Measurements from ENCODE around the gene FAM227B.

FAM227B gene

DNA sequence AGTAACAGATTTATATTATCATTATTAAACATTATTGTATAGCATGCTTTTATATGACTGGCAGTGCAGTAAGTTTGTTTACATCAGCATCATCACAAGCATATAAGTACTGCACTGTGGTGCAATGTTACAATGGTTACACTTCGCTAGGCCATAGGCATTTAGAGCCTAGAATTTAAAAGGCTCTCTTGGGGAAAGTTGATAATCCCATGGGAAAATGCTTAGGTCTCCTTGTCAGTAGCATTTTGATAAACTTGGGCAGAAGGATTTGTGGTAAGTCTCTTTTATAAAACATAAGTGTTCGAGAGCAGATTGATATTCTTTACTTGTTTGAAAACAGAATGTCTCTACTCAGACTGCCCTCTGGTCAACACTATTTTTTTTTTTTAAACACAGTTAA is 7.8 kb upstream of the FAM227B start:
- no peak for DNase-seq (ENCODE audit: extremely low spot score)
- ChIA-PET CTCF (no interaction called here), POLR2A (no interaction called here)
- TF ChIP-seq HDGF (IDR thresholded peaks at IDR 0.05; ENCODE audit: borderline replicate concordance) (no peak), FOXM1 (IDR thresholded peaks at IDR 0.05; ENCODE audit: borderline replicate concordance) (no peak), TARDBP (IDR thresholded peaks at IDR 0.05) (no peak), FOXK2 (IDR thresholded peaks at IDR 0.05) (no peak), BHLHE40 (IDR thresholded peaks at IDR 0.05; ENCODE audit: borderline replicate concordance) (no peak), SUZ12 (IDR thresholded peaks at IDR 0.05) (no peak)

DNA sequence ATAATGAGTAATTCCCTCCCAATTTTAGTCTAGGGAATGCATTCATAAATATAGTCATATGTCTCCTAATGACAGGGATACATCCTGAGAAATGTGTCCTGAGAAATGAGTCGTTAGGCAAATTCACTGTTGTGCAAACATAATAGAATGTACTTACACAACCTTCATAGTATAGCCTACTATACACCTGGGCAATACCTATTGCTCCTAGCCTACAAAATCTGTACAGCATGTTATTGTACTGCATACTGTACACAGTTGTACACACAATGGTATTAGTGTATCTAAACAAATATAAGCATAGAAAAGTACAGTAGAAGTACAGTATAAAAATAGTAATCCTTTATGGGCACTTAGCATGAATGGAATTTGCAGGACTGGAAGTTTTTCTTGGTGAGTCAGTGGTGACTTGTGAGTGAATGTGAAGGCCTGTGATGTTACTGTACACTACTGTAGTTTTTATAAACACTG is 6.8 kb upstream of the FAM227B start:
- ChIA-PET CTCF (no interaction called here), POLR2A (no interaction called here)
- DNase-seq (ENCODE audit: extremely low spot score) = no peak
- TF ChIP-seq FOXM1 (IDR thresholded peaks at IDR 0.05; ENCODE audit: borderline replicate concordance) (no peak), NFRKB (IDR thresholded peaks at IDR 0.05) (no peak), ELF4 (IDR thresholded peaks at IDR 0.05) (no peak), SP1 (IDR thresholded peaks at IDR 0.05) (no peak), BHLHE40 (IDR thresholded peaks at IDR 0.05; ENCODE audit: borderline replicate concordance) (no peak), ZNF384 (IDR thresholded peaks at IDR 0.05) (no peak), TARDBP (IDR thresholded peaks at IDR 0.05) (no peak), SUZ12 (IDR thresholded peaks at IDR 0.05) (no peak), FOXK2 (IDR thresholded peaks at IDR 0.05) (no peak), CTBP1 (IDR thresholded peaks at IDR 0.05; ENCODE audit: borderline replicate concordance) (no peak), HDGF (IDR thresholded peaks at IDR 0.05; ENCODE audit: borderline replicate concordance) (no peak), L3MBTL2 (conservative IDR thresholded peaks at IDR 0.05) (no peak), LEF1 (IDR thresholded peaks at IDR 0.05; ENCODE audit: borderline replicate concordance) (no peak), ARNT (IDR thresholded peaks at IDR 0.05) (no peak), FOXA1 (IDR thresholded peaks at IDR 0.05) (no peak)
- TF ChIP-seq, protein P1, sequence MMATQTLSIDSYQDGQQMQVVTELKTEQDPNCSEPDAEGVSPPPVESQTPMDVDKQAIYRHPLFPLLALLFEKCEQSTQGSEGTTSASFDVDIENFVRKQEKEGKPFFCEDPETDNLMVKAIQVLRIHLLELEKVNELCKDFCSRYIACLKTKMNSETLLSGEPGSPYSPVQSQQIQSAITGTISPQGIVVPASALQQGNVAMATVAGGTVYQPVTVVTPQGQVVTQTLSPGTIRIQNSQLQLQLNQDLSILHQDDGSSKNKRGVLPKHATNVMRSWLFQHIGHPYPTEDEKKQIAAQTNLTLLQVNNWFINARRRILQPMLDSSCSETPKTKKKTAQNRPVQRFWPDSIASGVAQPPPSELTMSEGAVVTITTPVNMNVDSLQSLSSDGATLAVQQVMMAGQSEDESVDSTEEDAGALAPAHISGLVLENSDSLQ (IDR thresholded peaks at IDR 0.05) = no peak

DNA sequence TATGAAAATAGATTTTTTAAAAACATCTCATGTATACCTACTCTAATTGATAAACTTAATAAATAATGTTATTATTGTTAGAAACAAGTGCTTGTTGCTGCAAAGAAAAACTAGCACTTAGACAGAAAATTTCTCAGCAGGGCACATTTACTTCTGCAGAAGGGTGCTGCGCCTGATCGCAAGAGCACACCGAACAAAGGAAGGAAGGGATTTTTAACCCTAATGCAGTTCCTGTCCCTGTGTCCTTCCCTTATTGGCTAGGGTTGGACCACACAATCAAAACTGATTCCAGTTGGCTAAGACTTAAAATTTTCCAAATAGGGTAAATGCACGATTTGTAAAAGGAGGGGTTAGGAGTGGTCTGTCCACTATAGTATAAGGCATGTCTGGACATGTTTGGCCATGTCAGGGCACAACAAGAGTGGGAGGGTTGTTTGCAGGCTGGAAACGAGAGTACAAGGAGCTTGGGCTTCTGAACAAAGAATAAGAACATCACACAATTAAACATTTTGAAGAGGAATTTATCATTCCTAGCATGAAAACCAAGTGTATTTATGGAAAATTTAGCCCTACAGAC is 4.9 kb upstream of the FAM227B start:
- POLR2A ChIA-PET = no interaction called here

DNA sequence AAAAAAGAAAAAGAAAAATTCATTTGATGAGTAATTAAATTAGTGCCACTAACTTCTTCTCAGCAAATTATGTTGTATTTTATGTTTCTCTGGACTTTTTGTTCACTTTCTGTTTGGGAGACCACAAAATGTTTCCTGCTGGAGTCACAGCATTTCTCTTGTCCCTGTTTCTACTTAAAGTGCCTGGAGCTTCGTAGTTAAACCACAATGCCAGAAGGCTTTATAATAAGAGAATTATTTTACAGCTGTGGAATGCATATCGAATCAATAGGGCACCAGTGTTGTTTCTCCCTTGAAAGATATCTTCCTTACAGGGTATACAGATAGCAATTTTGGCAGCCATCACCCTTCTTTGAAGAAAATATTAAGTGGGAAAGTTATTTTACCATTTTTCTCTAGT is 3.4 kb upstream of the FAM227B start:
- ChIA-PET CTCF (no interaction called here), POLR2A (no interaction called here)
- no peak for DNase-seq (ENCODE audit: extremely low spot score)
- TF ChIP-seq ARNT (IDR thresholded peaks at IDR 0.05) (no peak), NFRKB (IDR thresholded peaks at IDR 0.05) (no peak), BHLHE40 (IDR thresholded peaks at IDR 0.05; ENCODE audit: borderline replicate concordance) (no peak), SP1 (IDR thresholded peaks at IDR 0.05) (no peak)

More for the DNA sequence above, 4.9 kb upstream of the FAM227B start:
- TF ChIP-seq LEF1 (IDR thresholded peaks at IDR 0.05; ENCODE audit: borderline replicate concordance) = no peak
- TF ChIP-seq FOXK2 (IDR thresholded peaks at IDR 0.05) = no peak
- TF ChIP-seq TARDBP (IDR thresholded peaks at IDR 0.05) = no peak
- TF ChIP-seq HDGF (IDR thresholded peaks at IDR 0.05; ENCODE audit: borderline replicate concordance) = no peak
- TF ChIP-seq NFRKB (IDR thresholded peaks at IDR 0.05) = no peak
- no peak for TF ChIP-seq L3MBTL2 (conservative IDR thresholded peaks at IDR 0.05)
- TF ChIP-seq, protein P1 (IDR thresholded peaks at IDR 0.05) = no peak
- TF ChIP-seq SP1 (IDR thresholded peaks at IDR 0.05) = no peak
- TF ChIP-seq FOXM1 (IDR thresholded peaks at IDR 0.05; ENCODE audit: borderline replicate concordance) = no peak
- TF ChIP-seq ARNT (IDR thresholded peaks at IDR 0.05) = no peak
- TF ChIP-seq CTBP1 (IDR thresholded peaks at IDR 0.05; ENCODE audit: borderline replicate concordance) = no peak
- TF ChIP-seq BHLHE40 (IDR thresholded peaks at IDR 0.05; ENCODE audit: borderline replicate concordance) = no peak
- TF ChIP-seq ZNF384 (IDR thresholded peaks at IDR 0.05) = no peak
- no peak for TF ChIP-seq ELF4 (IDR thresholded peaks at IDR 0.05)
- TF ChIP-seq SUZ12 (IDR thresholded peaks at IDR 0.05) = no peak
- no peak for TF ChIP-seq FOXA1 (IDR thresholded peaks at IDR 0.05)
- DNase-seq (ENCODE audit: extremely low spot score) = no peak
- CTCF ChIA-PET = no interaction called here

DNA sequence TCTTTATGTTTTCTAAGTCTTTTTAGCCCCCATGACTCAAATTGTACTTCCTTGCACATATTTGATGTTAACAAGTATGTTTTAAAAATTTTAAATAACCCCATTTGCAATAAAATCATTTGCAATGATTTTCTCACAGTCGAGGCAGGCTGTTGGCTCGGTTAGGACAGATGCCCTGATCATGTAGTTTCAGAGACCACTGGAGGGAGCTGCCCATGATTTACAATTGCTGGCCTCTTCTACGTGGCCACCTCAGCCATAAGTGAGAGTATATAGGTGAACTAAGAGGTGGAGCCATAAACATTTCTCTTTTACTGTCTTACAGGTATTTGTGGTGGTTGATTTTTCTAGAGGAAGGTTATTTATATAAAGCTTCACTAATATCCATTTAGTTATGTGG is 1.9 kb upstream of the FAM227B start:
- TF ChIP-seq CTBP1 (IDR thresholded peaks at IDR 0.05; ENCODE audit: borderline replicate concordance) = no peak
- ChIA-PET POLR2A (no interaction called here), CTCF (no interaction called here)
- no peak for DNase-seq (ENCODE audit: extremely low spot score)

DNA sequence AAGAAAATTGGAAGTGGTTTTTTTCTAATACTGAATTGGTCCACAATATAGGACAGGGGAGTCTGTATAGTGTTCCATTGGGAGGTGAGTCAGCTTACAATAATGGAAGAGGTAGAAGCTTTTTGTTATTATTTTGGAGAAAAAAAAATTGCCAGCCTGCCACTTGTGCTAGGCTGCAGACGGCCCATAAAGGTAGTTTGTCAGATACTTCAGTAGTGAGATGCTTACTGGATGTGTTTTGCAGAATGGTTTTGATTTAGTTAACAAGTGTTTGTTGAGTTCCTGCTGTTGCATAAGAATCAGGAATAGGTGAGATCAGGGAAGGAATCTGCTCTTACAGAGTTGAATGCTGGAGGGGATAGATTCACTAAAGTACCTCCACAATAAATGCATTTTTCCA is 1.3 kb upstream of the FAM227B start:
- no peak for TF ChIP-seq FOXA1 (IDR thresholded peaks at IDR 0.05)
- TF ChIP-seq ZNF384 (IDR thresholded peaks at IDR 0.05) = no peak
- no peak for TF ChIP-seq LEF1 (IDR thresholded peaks at IDR 0.05; ENCODE audit: borderline replicate concordance)
- ChIA-PET CTCF (no interaction called here), POLR2A (no interaction called here)
- no peak for DNase-seq (ENCODE audit: extremely low spot score)

DNA sequence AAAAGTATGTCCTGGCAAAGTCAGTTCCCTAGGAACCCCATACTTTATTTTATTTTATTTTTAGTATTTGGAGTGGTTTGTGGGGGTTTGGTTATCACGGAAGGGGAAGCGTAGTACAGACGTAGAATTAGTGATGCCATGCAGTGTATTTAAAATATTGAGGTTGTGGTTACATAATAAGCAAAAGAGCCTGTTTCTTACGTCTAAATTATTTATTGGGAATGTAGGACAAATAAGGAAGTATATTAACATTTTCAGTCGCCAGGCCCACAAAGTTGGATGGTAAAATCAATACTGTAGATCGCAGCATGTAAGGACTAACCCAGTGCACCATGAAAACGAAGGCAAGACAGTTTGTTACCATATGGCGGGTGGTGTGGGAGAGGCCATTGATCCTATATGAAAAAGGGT is 788 bp upstream of the FAM227B start:
- CTCF ChIA-PET = no interaction called here
- TF ChIP-seq CTBP1 (IDR thresholded peaks at IDR 0.05; ENCODE audit: borderline replicate concordance) = no peak
- TF ChIP-seq LEF1 (IDR thresholded peaks at IDR 0.05; ENCODE audit: borderline replicate concordance) = no peak
- TF ChIP-seq, protein P1 (IDR thresholded peaks at IDR 0.05) = no peak
- TF ChIP-seq SP1 (IDR thresholded peaks at IDR 0.05) = no peak
- no peak for TF ChIP-seq TARDBP (IDR thresholded peaks at IDR 0.05)
- no peak for TF ChIP-seq HDGF (IDR thresholded peaks at IDR 0.05; ENCODE audit: borderline replicate concordance)
- TF ChIP-seq NFRKB (IDR thresholded peaks at IDR 0.05) = no peak
- TF ChIP-seq FOXM1 (IDR thresholded peaks at IDR 0.05; ENCODE audit: borderline replicate concordance) = no peak
- TF ChIP-seq BHLHE40 (IDR thresholded peaks at IDR 0.05; ENCODE audit: borderline replicate concordance) = no peak
- TF ChIP-seq SUZ12 (IDR thresholded peaks at IDR 0.05) = no peak
- TF ChIP-seq ELF4 (IDR thresholded peaks at IDR 0.05) = no peak
- no peak for TF ChIP-seq FOXA1 (IDR thresholded peaks at IDR 0.05)
- TF ChIP-seq ZNF384 (IDR thresholded peaks at IDR 0.05) = no peak
- TF ChIP-seq FOXK2 (IDR thresholded peaks at IDR 0.05) = no peak
- no peak for TF ChIP-seq ARNT (IDR thresholded peaks at IDR 0.05)
- TF ChIP-seq L3MBTL2 (conservative IDR thresholded peaks at IDR 0.05) = no peak
- no peak for DNase-seq (ENCODE audit: extremely low spot score)
- POLR2A ChIA-PET = interaction anchor here (1.0 kb wide), 1 partner anchor 10 kb away, joined by 4 read pairs; no protein-coding TSS in a partner anchor
